ENCODE results near the gene KRTAP5-2. TPM values are rescaled to one million over a fixed set of nuclear protein-coding genes. Genes with fewer than 3 reads are reported as not detected.

KRTAP5-2 gene
- total and polyA plus RNA-seq, 9 of the 15 experiments (the other 6 are each of a cell fraction or from before 2014, with no cell fraction given): not detected

GRCh38 chr11:1622086-1622485 is 24.0 kb upstream of the KRTAP5-2 start, which contains the start of gene KRTAP5-4:
TSS of gene KRTAP5-4 (minus strand) at chr11:1622138. CDS start at chr11:1622093, 45 bp downstream.
- POLR2A ChIA-PET: no interaction called here
- no TSS peak for BruUV-seq (replicated peaks)
- Histone ChIP-seq H3K9me3 (replicated peaks; ENCODE audit: control insufficient read depth, insufficient read depth, low read depth, low read length) (no peaks in the 10 kb centered on the region), H3K4me1 (replicated peaks in 1 of 2; ENCODE audit: control insufficient read depth in 2 of 2, insufficient read depth in 2 of 2, low read length in 2 of 2) (peaks cover 0 to 2% of the 10 kb centered on the region in 2 experiments; a peak in 2 of 5 replicates), H4K20me1 (replicated peaks; ENCODE audit: control insufficient read depth, insufficient read depth, low read length) (no peaks in the 10 kb centered on the region), H3K27me3 (ENCODE audit: control insufficient read depth in 2 of 2, insufficient read depth in 2 of 2, low read length in 2 of 2) (peaks cover 17 to 40% of the 10 kb centered on the region in 2 experiments), H3K36me3 (ENCODE audit: control insufficient read depth, insufficient read depth, low read length) (no peaks in the 10 kb centered on the region), H3K4me3 (no peak within 1 kb of the TSS), H3K9ac (ENCODE audit: insufficient read depth in 1 of 2, low read depth in 2 of 2, low read length in 2 of 2) (no peak within 1 kb of the TSS), H3K4me2 (ENCODE audit: insufficient read depth, low read length) (no peak within 1 kb of the TSS), H3K79me2 (ENCODE audit: control insufficient read depth, insufficient read depth, low read length) (no peaks in the 10 kb centered on the region), H3K9me1 (ENCODE audit: control insufficient read depth, insufficient read depth, low read length) (peaks cover 4% of the 10 kb centered on the region), H2AFZ (ENCODE audit: low read depth, low read length) (no peak within 1 kb of the TSS), H3K27ac (ENCODE audit: extremely low read depth, low read depth, low read length) (no peak within 1 kb of the TSS)
- CTCF ChIA-PET (ENCODE audit: low intra/inter-chr PET ratio): no interaction called here
- TF ChIP-seq SPI1 (IDR thresholded peaks at IDR 0.05; ENCODE audit: borderline replicate concordance, low read depth, low read length) (peak; percentile 13; the same call in 1 of the 2 replicates), ZNF766 (CRISPR knock-in tag; conservative IDR thresholded peaks at IDR 0.05) (no peak)
- in situ Hi-C loops (cut with MboI) (no loop called here), intact Hi-C loops (cut with micrococcal nuclease) (no loop called here)
- ATAC-seq: no peak
- WGBS (ENCODE audit: insufficient coverage, low coverage, missing lambda C conversion rate): 0% methylated on average over 1 of the region's 1 CpG
- FAIRE-seq: no peak
- no peak for DNase-seq (ENCODE audit: extremely low read depth in 1 of 4, low spot score in 3 of 4)

- H3K4me2 ChIP-seq (ENCODE audit: insufficient read depth, low read length): peak overlapping the region; percentile 62
- 0 out of 2 replicates have a peak, but pooled peaks cover 1% of the 10 kb centered on the region for H3K9me3 ChIP-seq (replicated peaks; ENCODE audit: control insufficient read depth, insufficient read depth, low read depth, low read length)
- H3K36me3 ChIP-seq (ENCODE audit: control insufficient read depth, insufficient read depth, low read length): no peaks in the 10 kb centered on the region
- ATAC-seq (peak; percentile 76), FAIRE-seq (peak; percentile 75), DNase-seq (ENCODE audit: extremely low read depth in 1 of 4, low spot score in 3 of 4) (peak in 3 of 4 experiments; percentile 14 to 48 (median 36))
- peaks cover 6% of the 10 kb centered on the region; the same call in 1 of the 2 replicates for H4K20me1 ChIP-seq (replicated peaks; ENCODE audit: control insufficient read depth, insufficient read depth, low read length)
- peaks cover 6 to 22% of the 10 kb centered on the region in 2 experiments; a peak in 4 of 5 replicates for H3K27me3 ChIP-seq (ENCODE audit: control insufficient read depth in 2 of 2, insufficient read depth in 2 of 2, low read length in 2 of 2)
- H3K4me1 ChIP-seq (replicated peaks in 1 of 2; ENCODE audit: control insufficient read depth in 2 of 2, insufficient read depth in 2 of 2, low read length in 2 of 2): peaks cover 0 to 2% of the 10 kb centered on the region in 2 experiments; a peak in 2 of 5 replicates
- in situ Hi-C loops (cut with MboI) (no loop called here), intact Hi-C loops (cut with micrococcal nuclease) (no loop called here)
- H3K79me2 ChIP-seq (ENCODE audit: control insufficient read depth, insufficient read depth, low read length): no peaks in the 10 kb centered on the region
- no peak overlapping the region for H3K4me3 ChIP-seq
- H3K9me1 ChIP-seq (ENCODE audit: control insufficient read depth, insufficient read depth, low read length): no peaks in the 10 kb centered on the region
- CTCF ChIA-PET (ENCODE audit: low intra/inter-chr PET ratio): no interaction called here
- H3K27ac ChIP-seq (ENCODE audit: extremely low read depth, low read depth, low read length): no peak overlapping the region
- H3K9ac ChIP-seq (ENCODE audit: insufficient read depth in 1 of 2, low read depth in 2 of 2, low read length in 2 of 2): no peak overlapping the region
- H2AFZ ChIP-seq (ENCODE audit: low read depth, low read length): peak overlapping the region; percentile 89
- 0% methylated on average over 10 of the region's 10 CpGs for WGBS (ENCODE audit: insufficient coverage, low coverage, missing lambda C conversion rate)
- BruUV-seq (replicated peaks): no TSS peak
- POLR2A ChIA-PET: interaction anchor here (0.6 kb wide), 2 partner anchors 24 to 478 kb away, joined by 3 to 4 read pairs; no protein-coding TSS in a partner anchor
- TF ChIP-seq NFE2 (IDR thresholded peaks at IDR 0.05; ENCODE audit: low read depth) (0 out of 2 replicates have a peak, but pooled peaks have one; percentile 7), ZNF41 (CRISPR knock-in tag; conservative IDR thresholded peaks at IDR 0.05) (no peak), KHSRP (IDR thresholded peaks at IDR 0.05) (no peak; the same call in 1 of the 2 replicates), ATF7 (IDR thresholded peaks at IDR 0.05) (peak; percentile 56; the same call in 1 of the 2 replicates)
Observed at GRCh38 chr11:1619449-1619848, 21.4 kb upstream of the KRTAP5-2 start.

Data from K562 (cell line).